HAP-1 (cell line): ENCODE data around the gene AP1S2.
A peak's percentile ranks its signal among the peaks of the same experiment; 100 is the strongest.
"Not testable (repeated sequence)": the region's sequence is repeated elsewhere in the genome, so short reads cannot be mapped to it uniquely, and the experiment has no call there.

Experiments
- DNase-seq, 2 experiments: peaks; one replicate each; pipeline ENCODE4 v3.0.0-alpha.2; 2016 to 2020; ENCODE audit warnings: low spot score in 2 of 2
- H3K27me3 ChIP-seq: fragments of 250-450 bp; sonication (Bioruptor Pico); 2 replicates; pipeline ENCODE4 v1.5.1; 2020; ENCODE audit warnings: low read depth, mild to moderate bottlenecking, moderate library complexity
- H3K36me3 ChIP-seq: fragments of 250-450 bp; sonication (Bioruptor Pico); replicated peaks from 2 replicates; pipeline ENCODE4 v1.5.1; 2020; ENCODE audit warnings: mild to moderate bottlenecking
- H3K4me1 ChIP-seq: fragments of 250-450 bp; sonication (Bioruptor Pico); 2 replicates; pipeline ENCODE4 v1.5.1; 2020; ENCODE audit warnings: mild to moderate bottlenecking
- H3K4me3 ChIP-seq: fragments of 250-450 bp; sonication (Bioruptor Pico); 2 replicates; pipeline ENCODE4 v1.5.1; 2020; ENCODE audit warnings: mild to moderate bottlenecking, moderate library complexity
- H3K9me3 ChIP-seq: fragments of 250-450 bp; sonication (Bioruptor Pico); 2 replicates; pipeline ENCODE4 v1.5.1; 2020; ENCODE audit warnings: mild to moderate bottlenecking, moderate library complexity
- in situ Hi-C: fragments of 300-500 bp; cut with MboI; formaldehyde crosslinking; loops from 3 replicates; pipeline ENCODE4 v1.14.3; 2020; ENCODE audit warnings: low sequenced_read_pairs, inconsistent platforms, mixed read lengths

Gene AP1S2

DNA sequence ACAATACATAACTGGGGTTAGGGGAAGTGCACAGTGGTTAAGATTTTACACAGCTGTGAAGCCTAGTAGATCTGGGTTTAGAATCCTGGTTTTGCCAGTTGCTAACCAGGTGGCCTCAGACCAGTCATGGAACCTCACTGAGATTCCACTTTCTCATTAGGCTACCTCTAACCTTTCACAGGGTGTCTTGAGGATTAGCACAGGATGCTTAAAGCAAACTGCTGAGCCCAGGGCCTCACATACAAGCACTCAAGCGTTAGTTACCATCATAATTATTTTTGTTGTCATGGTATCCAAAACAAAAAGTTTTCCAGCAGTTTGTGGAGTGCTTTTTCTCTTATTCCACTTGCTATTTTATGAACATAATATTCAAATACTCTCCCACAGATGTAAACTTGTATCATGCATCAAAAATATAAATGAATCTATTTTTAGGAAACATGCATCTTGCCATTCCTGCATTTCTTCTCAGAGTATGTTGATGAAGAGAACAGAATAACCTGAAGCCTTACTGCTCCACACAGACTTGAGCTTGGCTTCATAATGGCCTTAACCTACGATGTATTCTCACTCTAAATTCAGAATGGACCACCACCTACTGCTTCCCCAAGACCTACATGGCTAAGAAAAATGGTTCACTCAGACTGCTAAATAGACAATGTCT is 12.6 kb downstream of the AP1S2 start:
- Histone ChIP-seq H3K27me3 (no peaks in the 10 kb centered on the region), H3K36me3 (peaks cover 31% of the 10 kb centered on the region), H3K9me3 (no peaks in the 10 kb centered on the region), H3K4me3 (no peak overlapping the region), H3K4me1 (peaks cover 5% of the 10 kb centered on the region)
- DNase-seq = no peak
- in situ Hi-C loops = no loop called here

DNA sequence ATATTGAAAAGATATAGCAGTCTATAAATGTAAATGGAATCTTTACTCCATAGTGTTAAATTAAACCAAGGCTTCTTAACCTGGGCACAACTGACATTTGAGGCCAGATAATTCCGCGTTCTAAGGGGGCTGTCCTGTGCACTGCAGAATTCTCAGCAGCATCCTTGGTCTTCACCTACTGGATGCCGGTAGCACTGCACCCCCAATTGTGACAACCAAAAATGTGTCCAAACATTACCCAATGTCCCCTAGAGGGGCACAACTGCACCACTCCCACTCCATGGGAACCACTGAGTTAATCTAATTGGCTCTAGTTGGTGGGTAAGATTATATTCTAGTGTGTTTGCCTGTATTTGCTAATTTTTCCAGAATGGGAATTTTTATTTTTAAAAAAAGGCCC is 16.6 kb downstream of the AP1S2 start:
- Histone ChIP-seq H3K27me3 (no peaks in the 10 kb centered on the region), H3K4me1 (peaks cover 21% of the 10 kb centered on the region), H3K9me3 (no peaks in the 10 kb centered on the region), H3K36me3 (peaks cover 3% of the 10 kb centered on the region; the same call in 1 of the 2 replicates), H3K4me3 (no peak overlapping the region)
- peak in 1 of 2 experiments; percentile 46 for DNase-seq
- in situ Hi-C loops = no loop called here

DNA sequence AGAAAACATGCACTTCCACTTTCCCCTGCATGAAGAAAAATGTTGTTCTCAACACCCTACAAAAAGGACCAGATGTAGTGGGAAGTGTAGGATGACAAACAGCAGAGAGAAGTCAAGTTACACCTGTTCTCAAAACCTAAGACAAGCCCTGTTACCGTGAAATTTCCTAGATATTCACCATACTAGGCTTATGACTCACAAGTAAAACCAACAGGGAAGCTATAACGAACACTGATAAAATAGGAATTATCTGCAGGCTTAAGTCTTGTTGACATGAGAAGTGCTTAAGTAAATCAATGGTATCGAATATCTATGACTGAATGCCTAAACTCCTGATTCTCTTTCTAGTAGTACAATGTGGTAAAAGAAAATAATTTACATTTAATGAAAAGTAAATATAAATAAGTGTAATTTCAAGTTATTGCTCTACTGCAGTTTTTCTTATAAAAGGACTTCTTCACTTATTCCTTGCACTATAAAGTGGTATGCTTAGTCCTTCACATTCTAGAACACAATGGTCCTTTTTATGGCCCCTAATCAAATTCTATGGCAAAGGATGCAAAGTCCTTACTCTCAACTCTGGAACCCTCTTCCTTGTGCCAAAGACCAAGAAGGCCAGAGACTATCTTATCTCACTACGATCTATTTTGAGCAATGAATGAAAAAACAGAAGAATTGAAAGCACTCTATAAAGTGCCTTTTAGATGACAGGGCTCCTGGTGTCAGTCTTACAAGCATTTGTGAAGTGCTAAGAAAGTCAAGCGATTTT is 19.6 kb downstream of the AP1S2 start:
- Histone ChIP-seq H3K27me3 (no peaks in the 10 kb centered on the region), H3K9me3 (no peaks in the 10 kb centered on the region), H3K36me3 (no peaks in the 10 kb centered on the region), H3K4me3 (no peak overlapping the region), H3K4me1 (peaks cover 27% of the 10 kb centered on the region)
- in situ Hi-C loops = no loop called here
- peak in 1 of 2 experiments; percentile 70 for DNase-seq

DNA sequence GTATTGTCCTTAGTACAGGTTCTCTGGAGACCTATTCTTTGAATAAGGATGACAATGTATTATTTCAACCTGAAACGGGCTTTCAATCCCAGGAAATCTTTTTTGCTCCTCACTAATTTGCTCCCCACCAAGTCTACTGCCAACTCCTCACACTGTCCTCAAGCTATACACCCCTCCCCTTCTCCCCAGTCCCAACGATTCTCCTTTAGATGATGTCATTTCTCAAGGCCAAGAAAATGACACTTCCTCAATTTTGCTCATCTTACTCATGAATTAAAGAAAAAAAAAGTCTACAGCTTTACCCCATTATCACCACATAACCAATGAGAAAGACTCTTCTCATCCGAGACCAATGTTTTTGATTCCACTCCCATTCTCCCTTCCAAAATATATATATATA is 20.6 kb downstream of the AP1S2 start:
- Histone ChIP-seq H3K4me1 (peaks cover 27% of the 10 kb centered on the region), H3K36me3 (no peaks in the 10 kb centered on the region), H3K9me3 (no peaks in the 10 kb centered on the region), H3K4me3 (no peak overlapping the region), H3K27me3 (no peaks in the 10 kb centered on the region)
- DNase-seq = no peak
- in situ Hi-C loops = no loop called here

DNA sequence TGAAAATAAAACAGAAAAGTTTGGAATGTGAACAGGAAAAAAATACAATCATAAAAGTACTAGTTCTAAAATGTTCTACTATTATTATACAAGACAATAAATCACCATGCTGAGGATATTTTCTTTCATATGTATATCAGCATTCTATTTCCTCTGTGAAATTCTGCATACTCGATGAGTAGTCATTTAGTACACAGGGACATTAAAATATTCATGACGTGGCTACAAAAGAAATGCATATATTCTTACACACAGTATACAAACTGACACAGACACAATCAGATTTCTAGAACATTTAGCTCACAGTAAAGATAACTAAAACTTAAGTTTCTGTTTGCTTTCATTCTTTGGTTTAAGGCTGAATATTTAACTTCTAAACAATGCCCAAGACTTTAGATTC is 23.3 kb downstream of the AP1S2 start:
- in situ Hi-C loops, H3K36me3 ChIP-seq: not testable (repeated sequence)

DNA sequence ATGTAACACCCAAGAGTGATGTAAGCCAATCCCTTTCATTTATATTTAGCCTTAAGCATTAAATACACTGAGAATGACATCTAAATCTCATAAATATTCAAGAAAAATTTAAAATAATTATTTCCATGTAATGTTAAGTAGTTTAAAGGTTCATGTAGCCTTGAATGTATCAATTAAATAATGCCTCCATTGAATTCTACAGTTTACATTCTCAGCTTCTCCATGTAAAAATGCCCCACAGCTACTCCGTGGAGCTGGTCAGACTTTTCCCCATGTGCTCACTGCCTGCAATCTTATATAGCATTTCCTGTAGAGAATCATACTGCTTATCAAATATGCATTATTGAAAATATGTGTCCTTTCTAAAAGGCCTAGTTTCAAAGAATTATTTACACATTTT is 25.4 kb downstream of the AP1S2 start:
- no peak for DNase-seq
- Histone ChIP-seq H3K36me3 (peaks cover 4% of the 10 kb centered on the region; the same call in 1 of the 2 replicates), H3K4me1 (peaks cover 12% of the 10 kb centered on the region), H3K4me3 (no peak overlapping the region), H3K27me3 (no peaks in the 10 kb centered on the region), H3K9me3 (no peaks in the 10 kb centered on the region)
- in situ Hi-C loops = no loop called here

More for the DNA sequence above, 23.3 kb downstream of the AP1S2 start:
- not testable (repeated sequence) for H3K4me3 ChIP-seq, DNase-seq, H3K27me3 ChIP-seq, H3K9me3 ChIP-seq
- H3K4me1 ChIP-seq = peaks cover 27% of the 10 kb centered on the region

DNA sequence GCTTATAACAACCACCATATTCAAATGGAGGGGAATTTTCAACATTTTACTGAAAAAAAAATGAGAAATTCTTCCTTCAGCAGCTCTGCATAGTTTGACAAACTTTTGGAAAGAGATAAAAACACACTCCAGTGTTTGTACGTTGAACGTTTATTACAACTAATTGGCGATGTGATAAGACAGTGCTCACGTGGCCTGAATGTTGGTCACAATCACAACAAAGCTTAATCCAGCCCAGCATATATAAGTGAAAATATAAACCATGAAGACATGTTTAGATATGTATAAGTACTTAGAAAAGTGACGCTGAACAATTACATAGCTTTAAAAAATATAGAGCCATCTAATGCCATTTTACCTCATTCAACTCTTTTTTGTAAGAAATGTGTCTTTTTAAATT is 28.7 kb downstream of the AP1S2 start:
- no peak for DNase-seq
- Histone ChIP-seq H3K4me1 (no peaks in the 10 kb centered on the region), H3K27me3 (no peaks in the 10 kb centered on the region), H3K9me3 (no peaks in the 10 kb centered on the region), H3K36me3 (peaks cover 17% of the 10 kb centered on the region), H3K4me3 (no peak overlapping the region)
- in situ Hi-C loops = no loop called here

DNA sequence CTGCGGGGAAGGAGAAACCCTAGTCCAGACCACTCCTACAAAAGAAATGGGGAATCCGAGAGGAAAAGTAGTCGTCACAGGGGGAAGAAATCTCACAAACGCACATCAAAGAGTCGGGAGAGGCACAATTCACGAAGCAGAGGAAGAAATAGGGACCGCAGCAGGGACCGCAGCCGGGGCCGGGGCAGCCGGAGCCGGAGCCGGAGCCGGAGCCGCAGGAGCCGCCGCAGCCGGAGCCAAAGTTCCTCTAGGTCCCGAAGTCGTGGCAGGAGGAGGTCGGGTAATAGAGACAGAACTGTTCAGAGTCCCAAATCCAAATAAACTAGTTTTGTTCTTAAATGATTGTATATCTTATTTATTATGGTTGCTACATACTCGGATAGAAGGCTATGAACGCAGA is 31.7 kb downstream of the AP1S2 start:
- peaks cover 25% of the 10 kb centered on the region for H3K36me3 ChIP-seq

DNA sequence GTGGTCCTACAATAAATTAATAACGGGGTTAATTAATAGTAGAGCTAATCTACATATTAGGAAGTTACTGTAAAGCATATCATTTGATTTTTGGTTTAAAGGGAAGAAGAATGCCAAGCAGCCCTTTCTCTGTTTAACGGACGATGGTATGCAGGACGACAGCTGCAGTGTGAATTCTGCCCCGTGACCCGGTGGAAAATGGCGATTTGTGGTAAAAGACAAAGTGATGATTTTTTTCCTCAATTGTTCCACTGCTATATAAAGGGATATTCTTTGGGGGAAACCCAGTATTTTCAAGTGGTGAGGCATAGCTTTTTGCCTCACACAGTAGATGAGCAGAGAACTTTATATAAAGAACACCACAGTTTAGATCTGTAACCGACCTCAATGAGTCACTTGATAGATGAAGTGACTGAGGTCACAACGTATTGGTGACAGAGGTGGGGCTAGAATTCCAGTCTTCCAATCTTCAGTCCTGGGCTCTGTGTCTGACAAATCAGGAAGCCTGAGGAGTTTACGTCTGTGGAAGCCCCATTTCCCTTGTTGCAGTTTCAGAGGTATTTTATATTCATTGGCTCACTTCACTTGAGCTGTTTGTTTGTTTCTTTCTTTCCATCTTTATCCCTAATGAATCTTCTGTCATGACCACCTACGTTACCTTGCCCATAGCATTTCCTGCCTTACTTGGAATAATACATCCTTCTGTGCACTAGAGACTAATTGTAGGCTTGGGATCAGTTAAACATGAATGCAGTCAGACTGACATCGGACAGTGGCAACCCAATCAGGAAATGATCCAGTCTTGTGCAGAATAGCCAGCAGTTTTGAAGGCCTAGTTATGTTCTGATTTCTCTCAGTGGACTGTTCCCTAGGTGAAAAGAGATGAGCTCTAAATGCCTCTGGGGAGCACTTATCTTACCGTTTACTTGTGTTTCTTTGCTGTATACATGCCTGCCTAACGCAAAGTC is 34.2 kb downstream of the AP1S2 start:
- H3K4me1 ChIP-seq = peaks cover 17% of the 10 kb centered on the region
- no peak for DNase-seq
- peaks cover 33% of the 10 kb centered on the region for H3K36me3 ChIP-seq
- in situ Hi-C loops = no loop called here
- no peaks in the 10 kb centered on the region for H3K27me3 ChIP-seq
- H3K4me3 ChIP-seq = no peak overlapping the region
- no peaks in the 10 kb centered on the region for H3K9me3 ChIP-seq

More for the DNA sequence above, 31.7 kb downstream of the AP1S2 start:
- Histone ChIP-seq H3K9me3 (no peaks in the 10 kb centered on the region), H3K4me1 (no peaks in the 10 kb centered on the region), H3K27me3 (no peaks in the 10 kb centered on the region), H3K4me3 (no peak overlapping the region)
- DNase-seq = no peak
- in situ Hi-C loops = no loop called here

DNA sequence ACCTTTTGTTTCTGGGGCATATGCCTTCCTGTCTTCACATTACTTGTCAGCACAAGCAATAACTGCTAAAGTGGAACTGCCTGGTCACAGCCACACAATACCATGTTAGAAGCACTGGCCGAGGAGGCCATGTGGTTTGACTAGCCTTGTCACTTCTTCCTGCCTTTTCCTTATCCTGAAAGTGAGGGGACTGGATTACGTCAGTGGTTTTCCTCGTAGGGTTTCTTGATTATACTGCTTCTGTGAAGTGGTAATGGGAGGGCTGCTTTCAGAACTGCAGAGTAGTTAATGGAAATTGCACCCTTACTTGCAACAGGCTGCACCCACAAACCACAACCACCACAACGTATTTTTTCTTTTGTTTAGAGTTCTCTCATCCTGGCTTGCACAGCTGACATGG is 37.7 kb downstream of the AP1S2 start:
- DNase-seq = no peak
- in situ Hi-C loops = no loop called here
- Histone ChIP-seq H3K4me3 (no peak overlapping the region), H3K36me3 (peaks cover 40% of the 10 kb centered on the region), H3K27me3 (no peaks in the 10 kb centered on the region), H3K9me3 (no peaks in the 10 kb centered on the region), H3K4me1 (peaks cover 17% of the 10 kb centered on the region)

DNA sequence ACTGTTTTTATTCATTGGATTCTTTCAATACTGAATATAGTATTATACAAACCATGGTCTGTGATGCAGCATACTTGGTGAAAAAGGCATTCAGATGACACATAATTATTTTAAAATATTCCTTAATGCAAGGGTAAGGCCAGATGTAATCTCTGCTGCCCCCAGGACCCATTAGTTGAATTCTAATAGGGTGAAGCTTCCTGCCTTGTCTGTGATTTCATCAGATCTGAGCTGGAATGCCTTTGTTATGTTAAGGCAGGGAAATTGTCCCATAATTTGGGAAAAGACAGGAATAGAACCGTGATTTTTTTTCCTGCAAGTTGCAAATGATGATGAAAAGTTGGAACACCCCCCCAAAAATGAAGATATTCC is 38.2 kb downstream of the AP1S2 start:
- in situ Hi-C loops = no loop called here
- Histone ChIP-seq H3K9me3 (no peaks in the 10 kb centered on the region), H3K36me3 (peaks cover 36% of the 10 kb centered on the region), H3K4me3 (no peak overlapping the region), H3K27me3 (no peaks in the 10 kb centered on the region), H3K4me1 (peaks cover 17% of the 10 kb centered on the region)
- DNase-seq = peak; percentile 33 to 64

DNA sequence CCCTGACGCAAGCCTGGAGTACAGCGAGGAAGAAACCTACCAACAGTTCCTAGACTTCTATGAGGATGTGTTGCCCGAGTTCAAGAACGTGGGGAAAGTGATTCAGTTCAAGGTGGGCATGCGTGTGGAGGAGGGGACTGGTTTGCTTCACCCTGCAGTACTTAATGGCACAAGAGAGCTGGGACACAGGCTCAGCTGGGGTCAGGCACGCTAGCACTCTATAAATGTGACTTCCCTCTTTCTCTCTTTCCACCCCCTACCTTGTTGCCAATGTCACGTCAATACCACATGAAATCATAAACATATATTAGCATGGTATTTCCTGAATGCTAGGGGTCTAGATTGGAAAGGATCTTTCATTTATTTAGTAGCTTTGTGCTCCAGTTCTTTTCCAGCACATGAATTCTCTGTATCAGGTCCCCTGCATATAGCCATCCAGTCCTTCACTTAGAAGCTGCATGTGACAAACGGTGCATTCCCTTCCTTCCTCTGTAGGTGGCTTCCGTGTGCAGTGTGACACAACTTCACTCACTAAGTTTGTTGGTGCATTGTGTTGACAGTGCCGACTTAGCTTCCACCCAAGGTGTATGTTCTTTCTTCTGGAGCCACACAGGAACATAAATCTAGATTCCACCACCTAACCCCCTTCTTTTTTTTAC is 38.7 kb downstream of the AP1S2 start:
- no peak overlapping the region for H3K4me3 ChIP-seq
- peaks cover 35% of the 10 kb centered on the region for H3K36me3 ChIP-seq
- no peaks in the 10 kb centered on the region for H3K9me3 ChIP-seq
- peaks cover 17% of the 10 kb centered on the region for H3K4me1 ChIP-seq
- in situ Hi-C loops = no loop called here
- DNase-seq = peak; percentile 60 to 68
- H3K27me3 ChIP-seq = no peaks in the 10 kb centered on the region

DNA sequence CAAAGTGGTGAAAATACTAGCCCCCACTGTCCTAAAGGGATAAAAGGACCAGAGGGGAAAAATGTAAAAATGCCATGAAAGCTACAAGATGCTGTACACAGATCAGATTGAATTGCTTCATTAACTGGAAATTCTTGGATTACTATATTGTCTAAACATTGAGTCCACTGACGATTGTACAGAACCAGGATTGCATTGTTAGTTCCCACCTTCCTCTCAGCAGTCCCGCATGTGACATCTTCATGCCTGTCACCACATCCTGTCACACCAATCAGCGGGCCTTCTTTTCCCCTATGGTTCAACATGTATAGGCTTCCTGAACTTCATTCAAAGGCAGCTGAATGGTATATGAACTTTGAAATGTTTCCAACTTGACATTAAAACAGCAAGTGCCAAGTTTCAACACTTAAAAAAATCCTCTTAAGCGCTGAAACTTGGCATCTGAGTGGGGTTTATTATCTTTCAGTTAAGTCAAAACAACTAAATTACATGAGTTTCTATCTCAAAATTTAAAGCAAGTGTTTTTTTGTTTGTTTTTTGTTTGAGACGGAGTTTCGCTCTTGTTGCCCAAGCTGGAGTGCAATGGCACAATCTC is 39.7 kb downstream of the AP1S2 start:
- Histone ChIP-seq H3K4me3 (no peak overlapping the region), H3K9me3 (no peaks in the 10 kb centered on the region), H3K36me3 (peaks cover 35% of the 10 kb centered on the region), H3K27me3 (no peaks in the 10 kb centered on the region), H3K4me1 (peaks cover 17% of the 10 kb centered on the region)
- DNase-seq = no peak
- in situ Hi-C loops = no loop called here
